NCI-H748 (cell line): ENCODE results near the gene NDST1.
A peak's percentile ranks its signal among the peaks of the same experiment; 100 is the strongest.

Experiments used
- DNase-seq: peaks from one replicate; lab custom pipeline; 2025; ENCODE audit not compliant: unreplicated experiment; lab: John Stamatoyannopoulos, UW

NDST1 gene

GRCh38 chr5:150488519-150489359 is 19.2 kb upstream of the NDST1 start:
- no peak for DNase-seq

GRCh38 chr5:150489360-150490295 is 18.3 kb upstream of the NDST1 start:
- DNase-seq = no peak

- no peak for DNase-seq
Observed at GRCh38 chr5:150490296-150490669, 17.6 kb upstream of the NDST1 start.

GRCh38 chr5:150490754-150491153 is 17.2 kb upstream of the NDST1 start:
- no peak for DNase-seq

- DNase-seq = no peak
Observed at GRCh38 chr5:150491876-150492275, 16.1 kb upstream of the NDST1 start.

GRCh38 chr5:150492621-150493020 is 15.3 kb upstream of the NDST1 start:
- no peak for DNase-seq

GRCh38 chr5:150496098-150496497 is 11.8 kb upstream of the NDST1 start:
- no peak for DNase-seq

GRCh38 chr5:150496534-150496933 is 11.4 kb upstream of the NDST1 start:
- DNase-seq = no peak

GRCh38 chr5:150497274-150497988 is 10.5 kb upstream of the NDST1 start:
- DNase-seq = no peak

GRCh38 chr5:150497989-150498317 is 10.0 kb upstream of the NDST1 start:
- no peak for DNase-seq

GRCh38 chr5:150498501-150498900 is 9.4 kb upstream of the NDST1 start:
- peak; percentile 47 for DNase-seq

GRCh38 chr5:150498971-150499370 is 9.0 kb upstream of the NDST1 start:
- no peak for DNase-seq

GRCh38 chr5:150499437-150499956 is 8.4 kb upstream of the NDST1 start:
- peak; percentile 48 for DNase-seq

GRCh38 chr5:150500328-150500841 is 7.5 kb upstream of the NDST1 start:
- DNase-seq = no peak

- DNase-seq = no peak
Observed at GRCh38 chr5:150500905-150501304, 7.0 kb upstream of the NDST1 start.

GRCh38 chr5:150502106-150502505 is 5.8 kb upstream of the NDST1 start:
- no peak for DNase-seq

- no peak for DNase-seq
Observed at GRCh38 chr5:150502847-150503246, 5.1 kb upstream of the NDST1 start.

- no peak for DNase-seq
Observed at GRCh38 chr5:150503386-150503785, 4.5 kb upstream of the NDST1 start.

- DNase-seq = peak; percentile 27
Observed at GRCh38 chr5:150503977-150504620, 3.8 kb upstream of the NDST1 start.

- DNase-seq = no peak
Observed at GRCh38 chr5:150505041-150505511, 2.9 kb upstream of the NDST1 start.
